Left lung (tissue), 10 donors: ENCODE measurements around the gene CALML5. TPM values are rescaled to one million over a fixed set of nuclear protein-coding genes. Genes with fewer than 3 reads are reported as not detected.

Source experiments
- ATAC-seq: fragments of 200-7000 bp; cut with Tn5 transposase; one replicate; pipeline ENCODE4 v1.9.1; 2020; ENCODE audit warnings: moderate library complexity
- DNase-seq, 4 donors: peaks; one replicate each; pipeline ENCODE4 v3.0.0-alpha.2; 2013 to 2020
- H3K27ac ChIP-seq, 2 donors: fragments of 200-600 bp; sonication (generic) in 1 of 2; one replicate each; pipeline versions ENCODE4 v1.5.0 to v1.8.0; 2020 to 2021
- H3K27me3 ChIP-seq, 2 donors: fragments of 200-600 bp; sonication (generic) in 1 of 2; one replicate each; pipeline versions ENCODE4 v1.5.0 to v1.8.0; 2020 to 2021
- H3K36me3 ChIP-seq, 2 donors: fragments of 200-600 bp; sonication (generic) in 1 of 2; one replicate each; pipeline versions ENCODE4 v1.5.0 to v1.8.0; 2020 to 2021
- H3K4me1 ChIP-seq, 2 donors: fragments of 200-600 bp; one replicate each; pipeline ENCODE4 v1.8.0; 2021
- H3K4me3 ChIP-seq, 2 donors: fragments of 200-600 bp; sonication (generic) in 1 of 2; one replicate each; pipeline versions ENCODE4 v1.5.0 to v1.8.0; 2020 to 2021; ENCODE audit warnings: mild to moderate bottlenecking in 1 of 2
- H3K9me3 ChIP-seq, 2 donors: fragments of 200-600 bp; sonication (generic) in 1 of 2; one replicate each; pipeline versions ENCODE4 v1.5.0 to v1.8.0; 2020 to 2021
- intact Hi-C, 2 donors: fragments of 100-400 bp; cut with DNase I; formaldehyde crosslinking; loops; one replicate each; pipeline versions ENCODE4 v1.11.2 to v1.14.2; 2022
- polyA plus RNA-seq, 6 donors: library from polyadenylated mRNA; unstranded; fragments of 120-200 nt; gene quantifications; one replicate each; pipeline ENCODE4 v1.2.1, GENCODE V29; 2013; ENCODE audit not compliant: insufficient read length in 6 of 6
- total RNA-seq, 2 donors: library from RNA; stranded (reverse); fragmentation: NEBNext Ultra II Directional; extraction: Animal tissue kit (Norgen Biotek cat#: 25700); gene quantifications; one replicate each; pipeline ENCODE4 v1.2.1, GENCODE V29; 2021
- TF ChIP-seq, protein P1 (sequence below), 2 donors: fragments of 200-600 bp; sonication (generic) in 1 of 2; IDR thresholded peaks; one replicate each; pipeline versions ENCODE4 v1.5.0 to v1.8.0; 2021; ENCODE audit warnings: antibody characterized with exemption in 2 of 2
- donor health status: DM: no; HTN: yes; CAD: no.
- donor health status: DM: no; HTN: no; CAD: no.

Gene CALML5
- total and polyA plus RNA-seq, 8 donors = not detected

DNA sequence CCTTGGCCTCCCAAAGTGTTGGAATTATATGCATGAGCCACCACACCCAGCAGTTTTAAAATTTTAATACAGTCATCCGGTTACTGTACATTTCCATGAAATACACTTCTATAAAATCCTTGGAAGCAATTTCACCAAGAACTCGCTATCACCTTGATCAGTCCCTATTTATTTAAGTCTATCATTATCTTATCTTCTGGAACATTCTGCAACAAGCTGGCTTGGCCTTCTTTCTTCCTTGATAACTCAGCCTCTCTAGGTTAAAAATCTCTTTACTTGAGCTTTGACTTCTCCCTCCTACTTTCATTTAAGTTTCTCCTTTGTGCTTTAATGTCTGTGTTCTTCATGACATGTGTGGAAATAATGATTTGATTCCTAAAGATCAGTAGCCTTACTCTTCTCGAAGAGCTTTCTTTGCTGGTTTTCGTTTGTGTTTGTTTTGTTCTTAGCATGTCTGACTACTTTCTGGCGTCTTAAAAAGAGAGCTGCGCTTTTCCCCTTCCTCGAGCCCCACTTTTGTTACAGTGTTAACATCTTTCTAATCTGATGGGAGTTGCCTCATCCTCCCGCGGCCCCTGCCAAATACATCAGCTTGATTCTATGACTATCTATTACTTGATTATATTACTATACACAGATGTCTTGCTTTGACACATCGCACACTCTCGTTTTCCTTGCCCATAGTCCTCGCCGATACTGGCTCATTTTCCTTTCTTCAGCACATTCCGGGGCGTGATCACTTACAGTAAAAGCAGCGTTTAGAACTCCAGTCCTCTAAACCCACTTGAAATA lies 11.1 kb upstream of the CALML5 start:
- no peak overlapping the region for H3K27ac ChIP-seq
- H3K36me3 ChIP-seq = no peaks in the 10 kb centered on the region
- no peaks in the 10 kb centered on the region for H3K27me3 ChIP-seq
- intact Hi-C loops = no loop called here
- H3K9me3 ChIP-seq = no peaks in the 10 kb centered on the region
- no peak for ATAC-seq
- H3K4me3 ChIP-seq = no peak overlapping the region
- H3K4me1 ChIP-seq = no peaks in the 10 kb centered on the region
- TF ChIP-seq, protein P1, sequence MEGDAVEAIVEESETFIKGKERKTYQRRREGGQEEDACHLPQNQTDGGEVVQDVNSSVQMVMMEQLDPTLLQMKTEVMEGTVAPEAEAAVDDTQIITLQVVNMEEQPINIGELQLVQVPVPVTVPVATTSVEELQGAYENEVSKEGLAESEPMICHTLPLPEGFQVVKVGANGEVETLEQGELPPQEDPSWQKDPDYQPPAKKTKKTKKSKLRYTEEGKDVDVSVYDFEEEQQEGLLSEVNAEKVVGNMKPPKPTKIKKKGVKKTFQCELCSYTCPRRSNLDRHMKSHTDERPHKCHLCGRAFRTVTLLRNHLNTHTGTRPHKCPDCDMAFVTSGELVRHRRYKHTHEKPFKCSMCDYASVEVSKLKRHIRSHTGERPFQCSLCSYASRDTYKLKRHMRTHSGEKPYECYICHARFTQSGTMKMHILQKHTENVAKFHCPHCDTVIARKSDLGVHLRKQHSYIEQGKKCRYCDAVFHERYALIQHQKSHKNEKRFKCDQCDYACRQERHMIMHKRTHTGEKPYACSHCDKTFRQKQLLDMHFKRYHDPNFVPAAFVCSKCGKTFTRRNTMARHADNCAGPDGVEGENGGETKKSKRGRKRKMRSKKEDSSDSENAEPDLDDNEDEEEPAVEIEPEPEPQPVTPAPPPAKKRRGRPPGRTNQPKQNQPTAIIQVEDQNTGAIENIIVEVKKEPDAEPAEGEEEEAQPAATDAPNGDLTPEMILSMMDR (IDR thresholded peaks at IDR 0.05) = no peak
- no peak for DNase-seq

DNA sequence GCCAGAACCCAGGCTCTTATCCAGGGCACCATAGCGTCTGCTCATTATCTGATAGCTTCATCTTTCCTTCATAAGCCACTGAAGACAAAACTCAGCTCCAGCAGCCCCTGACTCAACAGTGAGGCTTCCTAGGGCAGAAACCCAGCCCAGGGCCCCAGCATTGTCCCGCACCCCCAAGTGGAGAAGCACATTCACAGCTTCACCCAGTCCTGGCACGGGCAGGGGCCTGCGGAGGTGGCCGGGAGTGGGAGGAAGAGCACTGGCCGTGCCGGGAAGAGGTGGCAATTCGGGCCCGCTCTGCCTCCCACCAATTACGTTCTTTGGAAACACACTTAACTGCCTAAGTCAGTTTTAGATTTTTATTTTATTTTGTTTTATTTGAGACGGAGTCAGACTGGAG lies 10.3 kb upstream of the CALML5 start:
- Histone ChIP-seq H3K4me3 (no peak overlapping the region), H3K4me1 (no peaks in the 10 kb centered on the region), H3K9me3 (no peaks in the 10 kb centered on the region), H3K27ac (no peak overlapping the region), H3K27me3 (no peaks in the 10 kb centered on the region), H3K36me3 (no peaks in the 10 kb centered on the region)
- TF ChIP-seq, protein P1 (IDR thresholded peaks at IDR 0.05) = no peak
- DNase-seq = no peak
- intact Hi-C loops = no loop called here
- no peak for ATAC-seq

DNA sequence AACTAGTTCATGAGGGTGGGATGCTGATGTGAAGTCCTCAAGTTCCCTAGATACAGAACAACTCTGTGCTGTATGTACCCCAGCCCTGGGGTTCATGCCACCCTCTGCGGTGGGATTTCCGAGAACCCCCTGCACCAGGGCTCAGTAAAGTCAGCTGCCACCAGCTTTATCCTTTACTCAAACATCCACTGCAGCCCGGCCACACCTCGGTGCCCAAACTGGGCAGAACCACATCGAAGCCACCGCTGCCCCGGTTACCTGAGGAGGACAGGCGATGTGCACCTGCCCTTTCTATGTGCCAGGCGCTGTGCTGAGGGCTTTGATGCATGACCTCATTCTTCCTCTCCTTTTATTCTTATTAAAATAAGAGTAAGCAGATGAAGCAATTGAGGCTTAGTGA lies 9.9 kb upstream of the CALML5 start:
- TF ChIP-seq, protein P1 (IDR thresholded peaks at IDR 0.05) = no peak
- Histone ChIP-seq H3K4me1 (no peaks in the 10 kb centered on the region), H3K4me3 (no peak overlapping the region), H3K27me3 (no peaks in the 10 kb centered on the region), H3K36me3 (no peaks in the 10 kb centered on the region), H3K27ac (no peak overlapping the region), H3K9me3 (no peaks in the 10 kb centered on the region)
- DNase-seq (no peak), ATAC-seq (no peak)
- intact Hi-C loops = no loop called here

DNA sequence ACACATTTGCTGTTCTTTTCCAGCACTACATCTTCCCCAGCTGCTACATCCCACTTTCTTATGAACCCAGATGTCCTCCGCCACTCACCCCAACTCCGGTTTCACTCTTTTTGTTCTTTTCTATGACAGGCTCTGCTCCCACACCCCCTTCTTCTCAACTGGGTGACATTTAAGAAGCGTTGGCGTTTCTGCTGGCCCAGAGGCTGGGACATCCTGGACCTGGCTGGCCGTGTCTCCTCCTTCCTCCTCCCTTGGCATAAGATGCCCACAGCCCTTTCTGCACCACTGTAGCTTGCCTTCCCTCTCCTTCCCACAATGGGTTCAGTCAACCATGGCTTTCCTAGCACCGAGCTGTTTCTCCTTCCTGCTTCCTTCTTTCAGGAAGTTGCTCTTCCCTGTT lies 9.4 kb upstream of the CALML5 start:
- ATAC-seq (no peak), DNase-seq (no peak)
- H3K27ac ChIP-seq = no peak overlapping the region
- intact Hi-C loops = no loop called here
- TF ChIP-seq, protein P1 (IDR thresholded peaks at IDR 0.05) = no peak
- H3K27me3 ChIP-seq = no peaks in the 10 kb centered on the region
- no peaks in the 10 kb centered on the region for H3K9me3 ChIP-seq
- H3K36me3 ChIP-seq = no peaks in the 10 kb centered on the region
- H3K4me3 ChIP-seq = no peak overlapping the region
- no peaks in the 10 kb centered on the region for H3K4me1 ChIP-seq

DNA sequence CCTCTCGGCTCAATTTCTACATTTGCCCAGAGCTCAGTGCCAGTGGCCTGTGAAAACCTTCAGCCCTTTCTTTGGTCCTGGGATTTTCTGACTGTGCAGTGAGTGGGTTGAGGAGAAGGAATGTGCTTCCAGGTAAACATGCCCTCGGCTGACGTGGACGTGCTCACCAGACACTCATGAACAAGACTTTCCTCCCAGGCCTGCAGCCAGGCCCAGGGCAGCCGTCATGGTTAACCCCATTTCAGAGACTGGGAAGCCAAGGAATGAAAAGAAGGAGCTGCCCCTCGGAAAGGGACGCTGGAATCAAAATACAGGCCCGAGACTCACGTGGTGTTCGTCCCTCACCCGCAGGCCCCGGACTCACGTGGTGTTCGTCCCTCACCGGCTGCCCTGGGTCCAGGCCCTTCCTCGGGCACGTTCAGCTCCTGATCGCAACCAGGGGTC lies 8.8 kb upstream of the CALML5 start:
- Histone ChIP-seq H3K4me3 (no peak overlapping the region), H3K27ac (no peak overlapping the region), H3K9me3 (no peaks in the 10 kb centered on the region), H3K4me1 (peaks cover 0 to under 1% of the 10 kb centered on the region in 2 donors), H3K27me3 (no peaks in the 10 kb centered on the region), H3K36me3 (no peaks in the 10 kb centered on the region)
- TF ChIP-seq, protein P1 (IDR thresholded peaks at IDR 0.05) = no peak
- intact Hi-C loops = no loop called here
- DNase-seq (no peak), ATAC-seq (peak; percentile 16)
